Uterus (tissue), 2 donors: ENCODE results near the gene CYS1.

ENCODE experiments used
- POLR2A ChIP-seq, 2 donors: fragments of 450-650 bp; IDR thresholded peaks; one replicate each; pipeline ENCODE4 v1.6.1; 2016; ENCODE audit warnings: antibody characterized with exemption in 2 of 2, mild to moderate bottlenecking in 1 of 2, moderate library complexity in 1 of 2
- TF ChIP-seq, protein P1 (sequence below), 4 experiments: fragments of 200-600 bp in 2 of 4; fragments of 450-650 bp in 2 of 4; sonication (generic) in 2 of 4; IDR thresholded peaks; one replicate each; pipeline ENCODE4 v1.5.1; 2016 to 2019; ENCODE audit warnings: antibody characterized with exemption in 4 of 4, mild to moderate bottlenecking in 2 of 4, moderate library complexity in 1 of 4

DNA sequence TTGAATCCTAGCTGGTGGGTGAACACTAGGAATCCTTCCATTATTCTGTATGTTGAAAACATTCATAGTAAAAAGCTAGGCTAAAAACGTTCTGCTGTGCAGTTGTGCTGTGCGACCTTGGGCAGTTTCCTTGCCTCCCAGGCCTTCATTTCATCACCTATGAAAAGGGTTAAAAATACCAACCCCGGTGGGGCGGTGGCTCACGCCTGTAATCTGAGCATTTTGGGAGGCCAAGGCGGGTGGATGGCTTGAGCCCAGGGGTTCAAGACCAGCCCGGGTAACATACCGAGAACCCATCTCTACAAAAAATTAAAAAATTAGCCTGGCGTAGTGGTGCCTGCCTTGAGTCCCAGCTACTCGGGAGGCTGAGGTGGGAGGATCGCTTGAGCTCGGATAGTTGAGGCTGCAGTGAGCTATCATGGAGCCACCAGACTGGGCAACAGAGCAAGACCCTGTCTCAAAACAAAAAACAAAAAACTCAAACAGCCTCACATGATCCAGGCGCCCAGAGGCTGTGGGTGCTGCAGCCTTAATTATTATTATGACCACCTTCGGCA lies 39.5 kb upstream of the CYS1 start:
- TF ChIP-seq POLR2A (IDR thresholded peaks at IDR 0.05), result no peak
- TF ChIP-seq, protein P1, sequence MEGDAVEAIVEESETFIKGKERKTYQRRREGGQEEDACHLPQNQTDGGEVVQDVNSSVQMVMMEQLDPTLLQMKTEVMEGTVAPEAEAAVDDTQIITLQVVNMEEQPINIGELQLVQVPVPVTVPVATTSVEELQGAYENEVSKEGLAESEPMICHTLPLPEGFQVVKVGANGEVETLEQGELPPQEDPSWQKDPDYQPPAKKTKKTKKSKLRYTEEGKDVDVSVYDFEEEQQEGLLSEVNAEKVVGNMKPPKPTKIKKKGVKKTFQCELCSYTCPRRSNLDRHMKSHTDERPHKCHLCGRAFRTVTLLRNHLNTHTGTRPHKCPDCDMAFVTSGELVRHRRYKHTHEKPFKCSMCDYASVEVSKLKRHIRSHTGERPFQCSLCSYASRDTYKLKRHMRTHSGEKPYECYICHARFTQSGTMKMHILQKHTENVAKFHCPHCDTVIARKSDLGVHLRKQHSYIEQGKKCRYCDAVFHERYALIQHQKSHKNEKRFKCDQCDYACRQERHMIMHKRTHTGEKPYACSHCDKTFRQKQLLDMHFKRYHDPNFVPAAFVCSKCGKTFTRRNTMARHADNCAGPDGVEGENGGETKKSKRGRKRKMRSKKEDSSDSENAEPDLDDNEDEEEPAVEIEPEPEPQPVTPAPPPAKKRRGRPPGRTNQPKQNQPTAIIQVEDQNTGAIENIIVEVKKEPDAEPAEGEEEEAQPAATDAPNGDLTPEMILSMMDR (IDR thresholded peaks at IDR 0.05), result no peak
